Keratinocyte (primary cell): ENCODE results near the gene ATP5F1C. TPM values are rescaled to one million over a fixed set of nuclear protein-coding genes. Genes with fewer than 3 reads are reported as not detected.

Experiments used
- DNase-seq: peaks from one replicate; pipeline ENCODE4 v3.0.0-alpha.2; 2011; ENCODE audit warnings: low read depth, missing footprints, low spot score
- FAIRE-seq: peaks from 2 replicates; lab custom pipeline; 2011; peaks lifted over from hg19 to GRCh38; lab: Jason Lieb, UNC
- H2AFZ ChIP-seq: 2 replicates; pipeline ENCODE4 v1.6.0; 2012; ENCODE audit warnings: low read length, control low read depth, inconsistent platforms; ENCODE audit not compliant: control insufficient read depth
- H3K27ac ChIP-seq: 2 replicates; pipeline ENCODE4 v1.5.1; 2011; ENCODE audit warnings: low read length; ENCODE audit not compliant: control insufficient read depth, insufficient read depth
- H3K27me3 ChIP-seq: 3 replicates; pipeline ENCODE4 v1.6.0; 2011; ENCODE audit warnings: low read length; ENCODE audit not compliant: control insufficient read depth, insufficient read depth; ENCODE audit errors: extremely low read depth
- H3K36me3 ChIP-seq, 2 experiments: 2 replicates in 1 of 2; 3 replicates in 1 of 2; pipeline ENCODE4 v1.5.1; 2011; ENCODE audit warnings: low read length in 2 of 2, mild to moderate bottlenecking in 1 of 2; ENCODE audit not compliant: control insufficient read depth in 2 of 2, insufficient read depth in 2 of 2; ENCODE audit errors: extremely low read depth in 1 of 2
- H3K4me1 ChIP-seq: 3 replicates; pipeline ENCODE4 v1.5.1; 2011; ENCODE audit warnings: low read length; ENCODE audit not compliant: control insufficient read depth, insufficient read depth; ENCODE audit errors: extremely low read depth
- H3K4me2 ChIP-seq: 3 replicates; pipeline ENCODE4 v1.6.0; 2011; ENCODE audit warnings: low read depth, low read length; ENCODE audit not compliant: control insufficient read depth, insufficient read depth; ENCODE audit errors: extremely low read depth
- H3K4me3 ChIP-seq, 3 experiments: fragments of 200-600 bp in 1 of 3; sonication (generic) in 1 of 3; 2 replicates in 2 of 3; 3 replicates in 1 of 3; pipeline ENCODE4 v1.5.1; 2011 to 2016; ENCODE audit warnings: low read length in 3 of 3, mild to moderate bottlenecking in 3 of 3, control low read depth in 2 of 3, inconsistent platforms in 1 of 3, low read depth in 1 of 3, mixed read lengths in 1 of 3, mixed run types in 1 of 3, moderate library complexity in 1 of 3; ENCODE audit not compliant: control insufficient read depth in 2 of 3, insufficient read depth in 2 of 3; ENCODE audit errors: extremely low read depth in 1 of 3
- H3K79me2 ChIP-seq: 2 replicates; pipeline ENCODE4 v1.6.0; 2012; ENCODE audit warnings: low read length; ENCODE audit not compliant: control insufficient read depth, insufficient read depth
- H3K9ac ChIP-seq: 3 replicates; pipeline ENCODE4 v1.6.0; 2011; ENCODE audit warnings: low read length; ENCODE audit not compliant: control insufficient read depth, insufficient read depth; ENCODE audit errors: extremely low read depth
- H3K9me1 ChIP-seq: 3 replicates; pipeline ENCODE4 v1.6.0; 2011; ENCODE audit warnings: low read length; ENCODE audit not compliant: control insufficient read depth, insufficient read depth; ENCODE audit errors: extremely low read depth
- H3K9me3 ChIP-seq: 2 replicates; pipeline ENCODE4 v1.5.1; 2012; ENCODE audit warnings: low read depth, low read length; ENCODE audit not compliant: control insufficient read depth
- H4K20me1 ChIP-seq: 3 replicates; pipeline ENCODE4 v1.6.0; 2011; ENCODE audit warnings: low read length; ENCODE audit not compliant: control insufficient read depth, insufficient read depth; ENCODE audit errors: extremely low read depth
- CTCF ChIP-seq, 3 experiments: IDR thresholded peaks in 1 of 3; conservative IDR thresholded peaks in 1 of 3; optimal IDR thresholded peaks in 1 of 3; 2 replicates in 2 of 3; 3 replicates in 1 of 3; pipeline versions ENCODE3 to v1.5.1; 2011; ENCODE audit warnings: low read length in 3 of 3, mild to moderate bottlenecking in 3 of 3, moderate library complexity in 2 of 3, control low read depth in 1 of 3, inconsistent platforms in 1 of 3; ENCODE audit not compliant: insufficient read depth in 2 of 3; ENCODE audit errors: extremely low read depth in 1 of 3
- EZH2 ChIP-seq: IDR thresholded peaks from one replicate; pipeline ENCODE4 v1.6.1; 2012; ENCODE audit warnings: inconsistent platforms, mild to moderate bottlenecking, low read length, moderate library complexity
- dilution Hi-C: fragments of 300-500 bp; cut with MboI; formaldehyde crosslinking; loops from one replicate; pipeline ENCODE4 v1.7.0; 2020; ENCODE audit warnings: low sequenced_read_pairs; ENCODE audit not compliant: extremely low pct_ligation_motif_present
- polyA plus RNA-seq, 5 experiments: library from polyadenylated mRNA; depleted of rRNA in 3 of 5; stranded (reverse) in 3 of 5; stranded (forward) in 1 of 5; unstranded in 1 of 5; fragments of >200 nt; gene quantifications; 1 replicate in 1 of 5; 2 replicates in 3 of 5; 3 replicates in 1 of 5; pipeline versions ENCODE4 v1.2.1 to v1.2.3, GENCODE V29; 2011 to 2012; ENCODE audit warnings: missing spikeins in 2 of 5, low read depth in 1 of 5, low replicate concordance in 1 of 5

ATP5F1C gene
- polyA plus RNA-seq, 1 donor (not counting 4 experiments of a cell fraction or from before 2014, with no cell fraction given): 496 TPM

- TF ChIP-seq EZH2: no peak
- TF ChIP-seq CTCF (optimal IDR thresholded peaks at IDR 0.05 in 1 of 3, IDR thresholded peaks at IDR 0.05 in 1 of 3, conservative IDR thresholded peaks at IDR 0.05 in 1 of 3; ENCODE audit: extremely low read depth in 1 of 3, insufficient read depth in 2 of 3, low read length in 3 of 3): no peak
- Histone ChIP-seq H3K9ac (no peak overlapping the region), H4K20me1 (no peaks in the 10 kb centered on the region), H3K9me1 (no peaks in the 10 kb centered on the region), H3K9me3 (no peaks in the 10 kb centered on the region), H3K4me2 (no peak overlapping the region), H3K79me2 (peaks cover 34% of the 10 kb centered on the region), H2AFZ (no peak overlapping the region), H3K27me3 (no peaks in the 10 kb centered on the region), H3K27ac (no peak overlapping the region), H3K36me3 (no peaks in the 10 kb centered on the region), H3K4me1 (no peaks in the 10 kb centered on the region), H3K4me3 (no peak overlapping the region)
- dilution Hi-C loops: no loop called here
- FAIRE-seq (no peak), DNase-seq (no peak)
Observed at GRCh38 chr10:7833210-7833609, 45.2 kb downstream of the ATP5F1C start.

GRCh38 chr10:7834262-7834661 lies 46.3 kb downstream of the ATP5F1C start:
- Histone ChIP-seq H3K9me1 (no peaks in the 10 kb centered on the region), H3K4me2 (no peak overlapping the region), H3K4me1 (no peaks in the 10 kb centered on the region), H3K4me3 (no peak overlapping the region), H4K20me1 (no peaks in the 10 kb centered on the region), H3K9ac (no peak overlapping the region), H3K27ac (no peak overlapping the region), H3K27me3 (no peaks in the 10 kb centered on the region), H3K36me3 (no peaks in the 10 kb centered on the region), H3K9me3 (no peaks in the 10 kb centered on the region), H2AFZ (no peak overlapping the region), H3K79me2 (peaks cover 30% of the 10 kb centered on the region)
- DNase-seq (no peak), FAIRE-seq (no peak)
- dilution Hi-C loops: no loop called here
- TF ChIP-seq CTCF (optimal IDR thresholded peaks at IDR 0.05 in 1 of 3, IDR thresholded peaks at IDR 0.05 in 1 of 3, conservative IDR thresholded peaks at IDR 0.05 in 1 of 3; ENCODE audit: extremely low read depth in 1 of 3, insufficient read depth in 2 of 3, low read length in 3 of 3) (no peak), EZH2 (no peak)
